ENCODE data around the gene PIEZO1. TPM values are rescaled to one million over a fixed set of nuclear protein-coding genes. Genes with fewer than 3 reads are reported as not detected.
A peak's percentile ranks its signal among the peaks of the same experiment; 100 is the strongest.
"Not testable (repeated sequence)": the region's sequence is repeated elsewhere in the genome, so short reads cannot be mapped to it uniquely, and the experiment has no call there.

The PIEZO1 gene
- total RNA-seq: 100 to 1,000 TPM in 1 of 2 donors, 10 to 100 TPM in 1; 55.7 to 128 TPM

- Mint-ChIP-seq H3K27ac (peak within 1 kb of the TSS; percentile 77 to 83), H3K9me3 (no peaks in the 10 kb centered on the region), H3K36me3 (no peaks in the 10 kb centered on the region)
- ATAC-seq: peak; percentile 34 to 35
- DNase-seq (ENCODE audit: low spot score in 2 of 2): peak; percentile 78 to 83
Observed at GRCh38 chr16:88785106-88785924, at the start of gene PIEZO1. TSS of gene PIEZO1 (minus strand) at chr16:88785220. CDS start at chr16:88784964, 256 bp downstream.

GRCh38 chr16:88834670-88835069, 49.6 kb upstream of the PIEZO1 start:
- DNase-seq (ENCODE audit: low spot score in 2 of 2): no peak
- no peak overlapping the region for H3K27ac Mint-ChIP-seq
- no peaks in the 10 kb centered on the region for H3K36me3 Mint-ChIP-seq
- no peak for ATAC-seq
- no peaks in the 10 kb centered on the region for H3K9me3 Mint-ChIP-seq

- DNase-seq (ENCODE audit: low spot score in 2 of 2): no peak
- no peaks in the 10 kb centered on the region for H3K36me3 Mint-ChIP-seq
- H3K9me3 Mint-ChIP-seq: no peaks in the 10 kb centered on the region
- ATAC-seq: no peak
- H3K27ac Mint-ChIP-seq: peak overlapping the region in 1 of 2 donors; percentile 53
Observed at GRCh38 chr16:88833086-88833485, 48.1 kb upstream of the PIEZO1 start.

- no peaks in the 10 kb centered on the region for H3K9me3 Mint-ChIP-seq
- ATAC-seq (peak in 1 of 2 donors; percentile 23), DNase-seq (ENCODE audit: low spot score in 2 of 2) (no peak)
Observed at GRCh38 chr16:88831838-88832237, 46.8 kb upstream of the PIEZO1 start.

GRCh38 chr16:88830783-88831182, 45.8 kb upstream of the PIEZO1 start:
- Mint-ChIP-seq H3K36me3 (no peaks in the 10 kb centered on the region), H3K27ac (no peak overlapping the region), H3K9me3 (no peaks in the 10 kb centered on the region)
- ATAC-seq (no peak), DNase-seq (ENCODE audit: low spot score in 2 of 2) (no peak)

More at GRCh38 chr16:88831838-88832237, 46.8 kb upstream of the PIEZO1 start:
- H3K36me3 Mint-ChIP-seq: no peaks in the 10 kb centered on the region
- H3K27ac Mint-ChIP-seq: no peak overlapping the region

- Mint-ChIP-seq H3K27ac (no peak overlapping the region), H3K9me3 (no peaks in the 10 kb centered on the region), H3K36me3 (no peaks in the 10 kb centered on the region)
- DNase-seq (ENCODE audit: low spot score in 2 of 2) (no peak), ATAC-seq (no peak)
Observed at GRCh38 chr16:88830258-88830657, 45.2 kb upstream of the PIEZO1 start.

- no peaks in the 10 kb centered on the region for H3K9me3 Mint-ChIP-seq
- no peaks in the 10 kb centered on the region for H3K36me3 Mint-ChIP-seq
- no peak for DNase-seq (ENCODE audit: low spot score in 2 of 2)
- no peak for ATAC-seq
- no peak overlapping the region for H3K27ac Mint-ChIP-seq
Observed at GRCh38 chr16:88828711-88829110, 43.7 kb upstream of the PIEZO1 start.

GRCh38 chr16:88827727-88828126, 42.7 kb upstream of the PIEZO1 start:
- DNase-seq (ENCODE audit: low spot score in 2 of 2): no peak
- Mint-ChIP-seq H3K27ac (no peak overlapping the region), H3K9me3 (no peaks in the 10 kb centered on the region), H3K36me3 (no peaks in the 10 kb centered on the region)
- ATAC-seq: no peak

GRCh38 chr16:88826070-88826840, 41.2 kb upstream of the PIEZO1 start:
- H3K9me3 Mint-ChIP-seq: no peaks in the 10 kb centered on the region
- no peak for ATAC-seq
- no peak for DNase-seq (ENCODE audit: low spot score in 2 of 2)
- H3K36me3 Mint-ChIP-seq: no peaks in the 10 kb centered on the region
- no peak overlapping the region for H3K27ac Mint-ChIP-seq

- Mint-ChIP-seq H3K36me3 (no peaks in the 10 kb centered on the region), H3K27ac (no peak overlapping the region), H3K9me3 (no peaks in the 10 kb centered on the region)
- ATAC-seq: no peak
- no peak for DNase-seq (ENCODE audit: low spot score in 2 of 2)
Observed at GRCh38 chr16:88825146-88825545, 40.1 kb upstream of the PIEZO1 start.

GRCh38 chr16:88824256-88825077, 39.4 kb upstream of the PIEZO1 start:
- H3K36me3 Mint-ChIP-seq: no peaks in the 10 kb centered on the region
- H3K9me3 Mint-ChIP-seq: no peaks in the 10 kb centered on the region
- no peak for DNase-seq (ENCODE audit: low spot score in 2 of 2)
- H3K27ac Mint-ChIP-seq: no peak overlapping the region
- ATAC-seq: no peak

- H3K9me3 Mint-ChIP-seq; DNase-seq (ENCODE audit: low spot score in 2 of 2); H3K36me3 Mint-ChIP-seq; ATAC-seq; H3K27ac Mint-ChIP-seq: not testable (repeated sequence)
Observed at GRCh38 chr16:88823646-88824045, 38.6 kb upstream of the PIEZO1 start.

- H3K36me3 Mint-ChIP-seq: no peaks in the 10 kb centered on the region
- no peak for ATAC-seq
- H3K27ac Mint-ChIP-seq: peak overlapping the region in 1 of 2 donors; percentile 75
- H3K9me3 Mint-ChIP-seq: no peaks in the 10 kb centered on the region
- no peak for DNase-seq (ENCODE audit: low spot score in 2 of 2)
Observed at GRCh38 chr16:88822281-88823040, 37.4 kb upstream of the PIEZO1 start.

- Mint-ChIP-seq H3K36me3 (no peaks in the 10 kb centered on the region), H3K27ac (no peak overlapping the region), H3K9me3 (no peaks in the 10 kb centered on the region)
- ATAC-seq: no peak
- no peak for DNase-seq (ENCODE audit: low spot score in 2 of 2)
Observed at GRCh38 chr16:88821168-88821850, 36.3 kb upstream of the PIEZO1 start.

GRCh38 chr16:88820385-88821025, 35.5 kb upstream of the PIEZO1 start:
- DNase-seq (ENCODE audit: low spot score in 2 of 2): no peak
- Mint-ChIP-seq H3K9me3 (no peaks in the 10 kb centered on the region), H3K27ac (no peak overlapping the region), H3K36me3 (no peaks in the 10 kb centered on the region)
- ATAC-seq: no peak
